NB4 (cell line): ENCODE measurements around the gene SLC35B4.

Experiments
- MYC ChIP-seq: IDR thresholded peaks from 2 replicates; pipeline ENCODE4 v1.6.1; 2011; ENCODE audit warnings: low read depth, low read length
- POLR2A ChIP-seq: IDR thresholded peaks from 2 replicates; pipeline ENCODE4 v1.6.1; 2011; ENCODE audit warnings: mild to moderate bottlenecking; ENCODE audit not compliant: insufficient read length; ENCODE audit errors: extremely low read depth
- TF ChIP-seq, protein P1 (sequence below): IDR thresholded peaks from one replicate; pipeline ENCODE4 v1.5.1; 2012; ENCODE audit warnings: low read depth, low read length
- TF ChIP-seq, protein P2 (sequence below): IDR thresholded peaks from 2 replicates; pipeline ENCODE4 v1.6.1; 2011; ENCODE audit warnings: low read depth, low read length

DNA sequence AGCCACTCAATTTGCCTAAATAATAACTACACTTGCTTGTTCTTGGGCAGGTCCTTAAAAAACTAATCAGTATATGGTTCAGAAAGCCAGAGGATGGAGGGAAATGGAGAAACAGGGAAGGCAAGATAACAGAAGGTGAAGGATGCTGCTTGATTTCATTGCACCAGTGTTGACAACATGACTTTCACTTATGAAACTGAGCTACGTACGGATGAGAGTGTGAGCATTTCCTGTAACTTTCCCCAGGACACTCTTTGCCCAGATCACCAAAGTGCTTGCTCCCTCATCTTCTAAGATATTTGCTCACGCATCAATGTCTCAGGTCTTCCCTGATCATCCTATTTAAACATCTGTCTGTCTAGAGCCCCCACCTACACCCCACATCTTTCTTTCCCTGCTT, 37.4 kb downstream of the SLC35B4 start:
- TF ChIP-seq, protein P1, sequence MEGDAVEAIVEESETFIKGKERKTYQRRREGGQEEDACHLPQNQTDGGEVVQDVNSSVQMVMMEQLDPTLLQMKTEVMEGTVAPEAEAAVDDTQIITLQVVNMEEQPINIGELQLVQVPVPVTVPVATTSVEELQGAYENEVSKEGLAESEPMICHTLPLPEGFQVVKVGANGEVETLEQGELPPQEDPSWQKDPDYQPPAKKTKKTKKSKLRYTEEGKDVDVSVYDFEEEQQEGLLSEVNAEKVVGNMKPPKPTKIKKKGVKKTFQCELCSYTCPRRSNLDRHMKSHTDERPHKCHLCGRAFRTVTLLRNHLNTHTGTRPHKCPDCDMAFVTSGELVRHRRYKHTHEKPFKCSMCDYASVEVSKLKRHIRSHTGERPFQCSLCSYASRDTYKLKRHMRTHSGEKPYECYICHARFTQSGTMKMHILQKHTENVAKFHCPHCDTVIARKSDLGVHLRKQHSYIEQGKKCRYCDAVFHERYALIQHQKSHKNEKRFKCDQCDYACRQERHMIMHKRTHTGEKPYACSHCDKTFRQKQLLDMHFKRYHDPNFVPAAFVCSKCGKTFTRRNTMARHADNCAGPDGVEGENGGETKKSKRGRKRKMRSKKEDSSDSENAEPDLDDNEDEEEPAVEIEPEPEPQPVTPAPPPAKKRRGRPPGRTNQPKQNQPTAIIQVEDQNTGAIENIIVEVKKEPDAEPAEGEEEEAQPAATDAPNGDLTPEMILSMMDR: no peak
- TF ChIP-seq MYC (no peak), POLR2A (no peak)
- TF ChIP-seq, protein P2, sequence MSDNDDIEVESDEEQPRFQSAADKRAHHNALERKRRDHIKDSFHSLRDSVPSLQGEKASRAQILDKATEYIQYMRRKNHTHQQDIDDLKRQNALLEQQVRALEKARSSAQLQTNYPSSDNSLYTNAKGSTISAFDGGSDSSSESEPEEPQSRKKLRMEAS: no peak
